Progenitor cell of endocrine pancreas (in vitro differentiated cells): ENCODE measurements around the gene TOX4. TPM values are rescaled to one million over a fixed set of nuclear protein-coding genes. Genes with fewer than 3 reads are reported as not detected.

ENCODE experiments used
- DNase-seq: peaks from one replicate; pipeline ENCODE4 v3.0.0; 2021; ENCODE audit warnings: low spot score; ENCODE audit not compliant: unreplicated experiment
- H3K27ac Mint-ChIP-seq: 2 replicates; pipeline ENCODE4 v1.8.0; 2021; ENCODE audit warnings: mild to moderate bottlenecking, moderate library complexity, mixed read lengths
- H3K27me3 Mint-ChIP-seq: 2 replicates; pipeline ENCODE4 v1.8.0; 2021; ENCODE audit warnings: mixed read lengths
- H3K36me3 Mint-ChIP-seq: 2 replicates; pipeline ENCODE4 v1.8.0; 2022; ENCODE audit warnings: mixed read lengths; ENCODE audit not compliant: insufficient read depth
- H3K4me1 Mint-ChIP-seq: 2 replicates; pipeline ENCODE4 v1.8.0; 2021; ENCODE audit warnings: low read depth, mixed read lengths
- H3K4me3 Mint-ChIP-seq: 2 replicates; pipeline ENCODE4 v1.8.0; 2021; ENCODE audit warnings: low read depth, mild to moderate bottlenecking, moderate library complexity, mixed read lengths
- H3K9me3 Mint-ChIP-seq: 2 replicates; pipeline ENCODE4 v1.8.0; 2021; ENCODE audit warnings: low read depth, mixed read lengths
- CTCF ChIP-seq: fragments of 200-600 bp; sonication (generic); IDR thresholded peaks from one replicate; pipeline ENCODE4 v1.5.0; 2021; ENCODE audit warnings: antibody characterized with exemption, mild to moderate bottlenecking; ENCODE audit not compliant: unreplicated experiment
- total RNA-seq: library from RNA; stranded (reverse); gene quantifications from 2 replicates; pipeline ENCODE4 v1.2.1, GENCODE V29; 2021

The TOX4 gene
- total RNA-seq, 1 donor from 2014 or later: 71.8 TPM

- Mint-ChIP-seq H3K4me1 (peaks cover 31% of the 10 kb centered on the region), H3K27me3 (no peaks in the 10 kb centered on the region), H3K9me3 (no peaks in the 10 kb centered on the region), H3K36me3 (no peaks in the 10 kb centered on the region), H3K4me3 (no peak overlapping the region), H3K27ac (no peak overlapping the region)
- no peak for DNase-seq
- no peak for TF ChIP-seq CTCF
Observed at GRCh38 chr14:21533294-21533693, 56.3 kb downstream of the TOX4 start.

- DNase-seq: no peak
- H3K4me3 Mint-ChIP-seq: peak overlapping the region; percentile 50
- peaks cover 27% of the 10 kb centered on the region for H3K4me1 Mint-ChIP-seq
- no peak overlapping the region for H3K27ac Mint-ChIP-seq
- no peaks in the 10 kb centered on the region for H3K36me3 Mint-ChIP-seq
- H3K27me3 Mint-ChIP-seq: no peaks in the 10 kb centered on the region
- no peak for TF ChIP-seq CTCF
- H3K9me3 Mint-ChIP-seq: no peaks in the 10 kb centered on the region
Observed at GRCh38 chr14:21534576-21534975, 57.6 kb downstream of the TOX4 start.

DNA sequence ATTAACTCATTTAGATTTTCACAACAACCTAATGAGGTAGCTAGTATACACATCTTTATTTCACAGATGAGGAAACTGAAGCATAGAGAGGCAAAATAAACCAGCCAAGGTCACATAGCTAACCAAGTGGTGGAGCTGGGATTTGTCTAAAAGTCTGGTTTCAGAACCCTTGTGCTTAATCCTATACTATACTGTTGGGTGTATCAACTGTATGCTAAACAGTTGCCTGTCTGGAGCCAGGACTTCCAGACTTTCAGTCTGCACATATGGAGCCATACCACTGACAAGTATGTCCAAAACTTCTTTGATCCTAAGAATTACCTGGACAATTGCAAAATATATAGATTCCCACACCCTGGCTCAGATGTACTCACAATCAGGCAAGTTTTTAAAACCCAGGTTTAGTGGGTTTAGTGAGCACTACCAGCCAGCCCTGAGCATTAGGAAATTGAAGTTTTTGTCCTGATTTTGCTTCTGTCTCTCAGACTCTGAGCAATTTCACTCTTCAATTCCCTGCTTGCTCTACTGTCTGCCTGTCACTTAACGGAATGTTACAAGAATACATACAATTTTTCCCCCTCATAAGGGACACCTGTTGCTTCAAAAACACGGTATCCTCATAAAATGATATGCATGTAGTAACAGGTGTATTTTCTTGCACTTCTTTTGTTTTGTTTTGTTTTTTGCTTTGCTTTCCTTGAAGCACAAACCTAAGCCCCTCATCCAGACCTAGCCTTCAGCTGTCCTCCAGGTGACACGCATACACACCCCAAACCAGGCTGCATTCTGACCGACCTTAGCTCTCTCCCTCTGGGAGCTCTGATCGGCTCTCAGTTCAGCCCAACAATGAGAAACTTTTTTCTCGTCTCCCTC, 58.8 kb downstream of the TOX4 start:
- no peaks in the 10 kb centered on the region for H3K27me3 Mint-ChIP-seq
- no peak for DNase-seq
- TF ChIP-seq CTCF: no peak
- H3K9me3 Mint-ChIP-seq: no peaks in the 10 kb centered on the region
- peak overlapping the region; percentile 91 for H3K27ac Mint-ChIP-seq
- H3K4me1 Mint-ChIP-seq: peaks cover 26% of the 10 kb centered on the region
- H3K36me3 Mint-ChIP-seq: no peaks in the 10 kb centered on the region
- H3K4me3 Mint-ChIP-seq: peak overlapping the region; percentile 94

- DNase-seq: no peak
- Mint-ChIP-seq H3K4me1 (peaks cover 26% of the 10 kb centered on the region), H3K27me3 (no peaks in the 10 kb centered on the region), H3K27ac (peak overlapping the region; percentile 91), H3K4me3 (peak overlapping the region; percentile 94), H3K36me3 (no peaks in the 10 kb centered on the region), H3K9me3 (no peaks in the 10 kb centered on the region)
- no peak for TF ChIP-seq CTCF
Observed at GRCh38 chr14:21536418-21537089, 59.6 kb downstream of the TOX4 start.

GRCh38 chr14:21537090-21537424, 60.1 kb downstream of the TOX4 start:
- DNase-seq: no peak
- Mint-ChIP-seq H3K9me3 (no peaks in the 10 kb centered on the region), H3K27me3 (no peaks in the 10 kb centered on the region), H3K4me3 (peak overlapping the region; percentile 94), H3K4me1 (peaks cover 26% of the 10 kb centered on the region), H3K27ac (peak overlapping the region; percentile 91), H3K36me3 (no peaks in the 10 kb centered on the region)
- no peak for TF ChIP-seq CTCF
